ENCODE measurements around the gene CENPB. TPM values are rescaled to one million over a fixed set of nuclear protein-coding genes. Genes with fewer than 3 reads are reported as not detected.

Gene CENPB
- total and polyA plus RNA-seq, 12 donors = 52.3 to 95.7 (median 67.7) TPM

DNA sequence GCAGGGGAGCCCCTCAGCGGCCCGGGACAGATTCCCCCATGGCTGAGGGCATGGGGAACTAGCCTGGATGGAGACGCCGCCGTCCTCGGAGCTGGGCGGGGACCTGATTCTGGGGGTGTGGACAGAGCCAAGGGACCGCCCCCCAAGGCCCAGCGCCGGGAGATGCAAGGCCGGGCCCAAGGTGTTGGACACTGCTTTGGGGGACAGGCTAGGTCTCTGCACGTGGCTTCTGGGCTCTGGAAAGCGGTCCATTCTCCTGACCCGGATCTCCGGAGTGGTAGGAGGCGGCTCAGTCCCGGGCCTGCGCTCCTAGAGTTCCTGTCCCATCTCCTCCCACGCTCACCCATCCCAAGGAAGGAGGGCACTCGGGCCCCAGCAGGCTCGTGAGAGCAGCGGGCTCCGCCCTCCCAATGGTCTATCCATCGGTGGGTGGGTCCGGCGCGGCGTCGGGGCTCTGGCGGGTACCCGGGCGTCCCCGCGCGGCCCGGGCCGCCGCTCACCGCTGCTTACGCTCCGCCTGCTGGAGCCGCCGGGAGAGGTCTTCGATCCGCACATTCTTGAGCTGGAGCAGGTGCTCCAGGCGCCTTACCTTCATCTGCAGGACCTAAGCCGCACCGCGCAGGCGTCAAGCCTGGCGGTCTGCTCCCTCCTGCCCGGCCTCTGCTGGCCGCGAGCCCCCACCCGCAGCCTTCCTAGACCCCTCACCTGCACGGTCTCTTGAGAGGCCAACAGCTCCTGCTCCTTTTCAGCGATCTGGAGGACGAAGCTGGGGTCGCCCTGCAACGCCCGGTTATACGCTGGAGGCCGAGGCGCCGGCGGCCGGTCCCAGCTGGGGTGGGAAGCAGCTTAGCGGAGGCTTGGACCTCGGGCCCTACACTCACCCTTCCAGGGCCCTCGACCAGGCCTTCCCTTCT is 8.6 kb downstream of the CENPB start:
- intact Hi-C loops (cut with DNase I) = loop anchor here in 1 of 10 donors (10.0 kb wide), 1 partner anchor 103 kb away; no protein-coding TSS in a partner anchor
- DNase-seq (peak; percentile 65 to 74), ATAC-seq (peak; percentile 57 to 76 (median 65))
- peaks cover 0 to 17% (median 0%) of the 10 kb centered on the region in 7 donors for H3K27me3 ChIP-seq
- H3K4me3 ChIP-seq = peak overlapping the region; percentile 30 to 63 (median 58)
- peaks cover 16 to 32% (median 19%) of the 10 kb centered on the region in 9 donors for H3K4me1 ChIP-seq
- 3 to 5% methylated on average over 70 of the region's 70 CpGs for WGBS, 2 donors
- H3K36me3 ChIP-seq = peaks cover 0 to 3% (median 0%) of the 10 kb centered on the region in 9 donors
- H3K27ac ChIP-seq = peak overlapping the region in 3 of 10 donors; percentile 14 to 32 (median 22)
- H3K9me3 ChIP-seq = peaks cover 0 to 4% (median 0%) of the 10 kb centered on the region in 11 donors
- TF ChIP-seq, protein P1, sequence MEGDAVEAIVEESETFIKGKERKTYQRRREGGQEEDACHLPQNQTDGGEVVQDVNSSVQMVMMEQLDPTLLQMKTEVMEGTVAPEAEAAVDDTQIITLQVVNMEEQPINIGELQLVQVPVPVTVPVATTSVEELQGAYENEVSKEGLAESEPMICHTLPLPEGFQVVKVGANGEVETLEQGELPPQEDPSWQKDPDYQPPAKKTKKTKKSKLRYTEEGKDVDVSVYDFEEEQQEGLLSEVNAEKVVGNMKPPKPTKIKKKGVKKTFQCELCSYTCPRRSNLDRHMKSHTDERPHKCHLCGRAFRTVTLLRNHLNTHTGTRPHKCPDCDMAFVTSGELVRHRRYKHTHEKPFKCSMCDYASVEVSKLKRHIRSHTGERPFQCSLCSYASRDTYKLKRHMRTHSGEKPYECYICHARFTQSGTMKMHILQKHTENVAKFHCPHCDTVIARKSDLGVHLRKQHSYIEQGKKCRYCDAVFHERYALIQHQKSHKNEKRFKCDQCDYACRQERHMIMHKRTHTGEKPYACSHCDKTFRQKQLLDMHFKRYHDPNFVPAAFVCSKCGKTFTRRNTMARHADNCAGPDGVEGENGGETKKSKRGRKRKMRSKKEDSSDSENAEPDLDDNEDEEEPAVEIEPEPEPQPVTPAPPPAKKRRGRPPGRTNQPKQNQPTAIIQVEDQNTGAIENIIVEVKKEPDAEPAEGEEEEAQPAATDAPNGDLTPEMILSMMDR (IDR thresholded peaks at IDR 0.05) = peak in 1 of 9 donors; percentile 30

DNA sequence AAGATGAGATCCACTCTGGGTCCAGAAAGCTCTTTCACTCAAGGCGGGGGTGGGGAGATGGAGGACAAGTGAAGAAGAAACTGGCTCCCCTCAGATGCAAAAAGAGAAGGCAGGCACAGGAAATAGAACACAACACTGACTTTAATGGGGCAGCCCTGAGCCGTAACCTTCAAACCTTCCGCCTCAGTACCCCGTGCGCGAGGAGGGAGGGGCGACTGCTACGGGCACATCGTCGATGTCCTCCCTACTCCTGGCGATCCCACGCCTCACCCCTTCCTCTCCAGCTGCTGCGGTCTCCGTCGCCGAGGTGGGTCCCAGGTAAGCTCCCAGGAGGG is 9.2 kb downstream of the CENPB start:
- H3K9me3 ChIP-seq = peaks cover 0 to 4% (median 0%) of the 10 kb centered on the region in 11 donors
- peak in 3 of 8 donors; percentile 3 to 6 (median 5) for ATAC-seq
- 10 to 13% methylated on average over 16 of the region's 16 CpGs for WGBS, 2 donors
- H3K36me3 ChIP-seq = peaks cover 0 to 3% (median 0%) of the 10 kb centered on the region in 9 donors
- H3K27me3 ChIP-seq = peaks cover 0 to 17% (median 0%) of the 10 kb centered on the region in 7 donors
- peak overlapping the region in 2 of 10 donors; percentile 14 to 32 for H3K27ac ChIP-seq
- TF ChIP-seq, protein P1 (IDR thresholded peaks at IDR 0.05) = no peak
- H3K4me3 ChIP-seq = peak overlapping the region; percentile 30 to 63 (median 58)
- peaks cover 16 to 32% (median 19%) of the 10 kb centered on the region in 9 donors for H3K4me1 ChIP-seq
- no peak for DNase-seq
- intact Hi-C loops (cut with DNase I) = loop anchor here in 1 of 10 donors (10.0 kb wide), 1 partner anchor 103 kb away; no protein-coding TSS in a partner anchor

DNA sequence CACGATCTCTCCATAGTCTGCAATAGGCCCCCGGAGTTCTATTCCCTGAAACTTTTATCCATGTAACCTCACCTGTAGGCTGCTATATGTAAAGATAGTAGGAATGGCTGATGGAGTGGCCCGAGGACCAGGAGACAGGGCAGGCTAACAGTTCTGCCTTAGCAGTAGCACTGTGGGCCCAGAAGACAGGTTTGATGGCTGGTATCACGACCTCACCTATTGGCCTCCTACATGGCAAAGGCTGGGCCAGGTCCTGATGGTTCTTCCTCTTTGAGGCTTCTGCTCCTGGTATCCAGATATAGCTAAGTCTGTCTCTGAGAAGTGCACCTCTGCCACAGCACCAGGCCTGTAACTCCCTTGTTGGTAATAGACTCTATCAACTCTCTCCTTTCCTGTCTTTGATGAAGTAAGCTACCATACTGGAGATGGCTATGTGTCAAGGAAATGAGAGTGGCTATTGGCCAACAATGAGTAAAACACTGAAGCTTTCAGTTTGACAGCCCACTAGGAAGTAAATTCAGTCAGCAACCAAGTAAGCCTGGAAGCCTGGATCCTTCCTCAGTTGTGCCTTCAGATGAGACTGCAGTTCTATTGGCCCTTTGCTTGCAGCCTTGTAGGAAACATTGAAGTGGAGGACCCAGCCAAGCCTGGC is 11.0 kb downstream of the CENPB start:
- Histone ChIP-seq H3K36me3 (no peaks in the 10 kb centered on the region), H3K4me3 (no peak overlapping the region), H3K9me3 (peaks cover 0 to 4% (median 0%) of the 10 kb centered on the region in 11 donors), H3K27me3 (peaks cover 0 to 17% (median 0%) of the 10 kb centered on the region in 7 donors), H3K4me1 (peaks cover 9 to 21% (median 13%) of the 10 kb centered on the region in 9 donors), H3K27ac (no peak overlapping the region)
- ATAC-seq (no peak), DNase-seq (no peak)
- 89 to 93% methylated on average over 4 of the region's 4 CpGs for WGBS, 2 donors
- TF ChIP-seq, protein P1 (IDR thresholded peaks at IDR 0.05) = no peak
- intact Hi-C loops (cut with DNase I) = loop anchor here in 1 of 10 donors (10.0 kb wide), 1 partner anchor 101 kb away; no protein-coding TSS in a partner anchor

DNA sequence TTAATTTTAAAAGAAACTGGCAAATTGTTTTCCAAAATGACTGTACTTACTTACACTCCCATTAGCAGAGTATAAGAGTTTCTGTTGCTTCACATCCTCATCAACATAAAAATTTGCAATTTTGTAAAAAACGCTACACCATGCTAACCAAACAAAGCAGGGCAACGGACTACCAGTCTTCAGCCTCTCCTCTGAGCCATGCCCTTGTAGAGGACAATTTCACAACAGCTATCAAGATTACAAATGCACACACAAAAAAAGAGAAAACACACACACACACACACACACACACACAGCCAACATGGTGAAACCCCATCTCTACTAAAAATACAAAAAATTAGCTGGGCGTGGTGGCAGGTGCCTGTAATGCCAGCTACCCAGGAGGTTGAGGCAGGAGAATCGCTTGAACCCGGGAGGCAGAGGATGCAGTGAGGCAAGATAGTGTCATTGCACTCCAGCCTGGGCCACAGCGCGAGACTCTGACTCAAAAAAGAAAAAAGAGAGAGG is 14.9 kb downstream of the CENPB start:
- peaks cover 7 to 22% (median 18%) of the 10 kb centered on the region in 9 donors for H3K4me1 ChIP-seq
- H3K27ac ChIP-seq = no peak overlapping the region
- DNase-seq = no peak
- H3K9me3 ChIP-seq = peaks cover 0 to 4% (median 0%) of the 10 kb centered on the region in 11 donors
- H3K27me3 ChIP-seq = no peaks in the 10 kb centered on the region
- no peak for ATAC-seq
- H3K4me3 ChIP-seq = no peak overlapping the region
- intact Hi-C loops (cut with DNase I) = loop anchor here in 1 of 10 donors (10.0 kb wide), 1 partner anchor 97 kb away; no protein-coding TSS in a partner anchor
- WGBS, 2 donors = 82 to 91% methylated on average over 7 of the region's 7 CpGs
- TF ChIP-seq, protein P1 (IDR thresholded peaks at IDR 0.05) = no peak
- H3K36me3 ChIP-seq = no peaks in the 10 kb centered on the region

All from heart right ventricle (tissue), 16 donors.